Endothelial cell of umbilical vein (primary cell): ENCODE measurements around the gene RBMS1. TPM values are rescaled to one million over a fixed set of nuclear protein-coding genes. Genes with fewer than 3 reads are reported as not detected.
A peak's percentile ranks its signal among the peaks of the same experiment; 100 is the strongest.

ENCODE experiments used
- BruUV-seq: library from RNA; stranded (reverse); fragments of 400-500 nt; replicated peaks from 2 replicates; lab custom pipeline; 2021; lab: Mats Ljungman, UMichigan
- CTCF ChIA-PET: fragments of 300-600, 350-600 bp; sonication (Branson Sonifier 250); formaldehyde crosslinking; loops from one replicate; lab custom pipeline; 2021; ENCODE audit warnings: antibody characterized with exemption, inconsistent platforms; lab: Charles Lee
- POLR2A ChIA-PET: fragments of 300-600, 350-600 bp; sonication (Branson Sonifier 250); formaldehyde crosslinking; loops from one replicate; lab custom pipeline; 2021; ENCODE audit warnings: antibody characterized with exemption, inconsistent platforms; lab: Charles Lee
- DNase-seq: peaks from one replicate; pipeline ENCODE4 v3.0.0-alpha.2; 2011; ENCODE audit warnings: low read depth, low spot score
- FAIRE-seq: peaks from 2 replicates; lab custom pipeline; 2011; peaks lifted over from hg19 to GRCh38; lab: Jason Lieb, UNC
- H2AFZ ChIP-seq: 2 replicates; pipeline ENCODE4 v1.6.0; 2012; ENCODE audit warnings: low read depth, low read length, control low read depth, inconsistent platforms
- H3K27ac ChIP-seq: 2 replicates; pipeline ENCODE4 v1.5.1; 2011; ENCODE audit warnings: low read depth, mild to moderate bottlenecking, control low read depth, low read length, moderate library complexity; ENCODE audit not compliant: insufficient read depth
- H3K27me3 ChIP-seq, 2 experiments: 2 replicates each; pipeline versions ENCODE4 v1.6.0 to v1.6.1; 2011; ENCODE audit warnings: low read length in 2 of 2, mixed read lengths in 1 of 2; ENCODE audit not compliant: control insufficient read depth in 2 of 2, insufficient read depth in 2 of 2
- H3K36me3 ChIP-seq, 2 experiments: 2 replicates in 1 of 2; 3 replicates in 1 of 2; pipeline ENCODE4 v1.5.1; 2011; ENCODE audit warnings: low read length in 2 of 2, mild to moderate bottlenecking in 1 of 2, moderate library complexity in 1 of 2; ENCODE audit not compliant: control insufficient read depth in 2 of 2, insufficient read depth in 2 of 2; ENCODE audit errors: extremely low read depth in 1 of 2
- H3K4me1 ChIP-seq: 3 replicates; pipeline ENCODE4 v1.5.1; 2011; ENCODE audit warnings: mild to moderate bottlenecking, low read length; ENCODE audit not compliant: control insufficient read depth, insufficient read depth; ENCODE audit errors: extremely low read depth
- H3K4me2 ChIP-seq: 2 replicates; pipeline ENCODE4 v1.6.1; 2011; ENCODE audit warnings: low read length, control low read depth, mixed read lengths; ENCODE audit not compliant: insufficient read depth
- H3K4me3 ChIP-seq, 3 experiments: fragments of 200-600 bp in 1 of 3; sonication (generic), shearing (Covaris generic) in 1 of 3; replicated peaks in 1 of 3; 2 replicates each; pipeline ENCODE4 v1.5.1; 2011 to 2016; ENCODE audit warnings: control low read depth in 3 of 3, low read length in 3 of 3, mild to moderate bottlenecking in 2 of 3, inconsistent platforms in 1 of 3, low read depth in 1 of 3, moderate library complexity in 1 of 3; ENCODE audit not compliant: insufficient read depth in 1 of 3
- H3K79me2 ChIP-seq: 2 replicates; pipeline ENCODE4 v1.6.0; 2012; ENCODE audit warnings: low read length, inconsistent platforms; ENCODE audit not compliant: control insufficient read depth, insufficient read depth
- H3K9ac ChIP-seq: replicated peaks from 2 replicates; pipeline ENCODE3; 2011; ENCODE audit warnings: low read length, control low read depth; ENCODE audit not compliant: insufficient read depth; ENCODE audit errors: extremely low read depth
- H3K9me1 ChIP-seq: replicated peaks from 3 replicates; pipeline ENCODE4 v1.6.0; 2011; ENCODE audit warnings: mild to moderate bottlenecking, low read length; ENCODE audit not compliant: control insufficient read depth, insufficient read depth; ENCODE audit errors: extremely low read depth
- H3K9me3 ChIP-seq: replicated peaks from 2 replicates; pipeline ENCODE4 v1.5.1; 2012; ENCODE audit warnings: low read length, inconsistent platforms; ENCODE audit not compliant: control insufficient read depth, insufficient read depth
- H4K20me1 ChIP-seq: replicated peaks from 2 replicates; pipeline ENCODE3; 2011; ENCODE audit warnings: mild to moderate bottlenecking, low read length; ENCODE audit not compliant: control insufficient read depth, insufficient read depth; ENCODE audit errors: extremely low read depth
- CTCF ChIP-seq, 2 donors: IDR thresholded peaks; 1 replicate in 1 of 2; 2 replicates in 1 of 2; pipeline ENCODE4 v1.5.1; 2011; ENCODE audit warnings: low read length in 2 of 2, mild to moderate bottlenecking in 2 of 2, moderate library complexity in 2 of 2, control low read depth in 1 of 2, inconsistent platforms in 1 of 2, low read depth in 1 of 2; ENCODE audit not compliant: insufficient read depth in 1 of 2; ENCODE audit errors: extremely low read depth in 1 of 2
- EZH2 ChIP-seq: IDR thresholded peaks from 2 replicates; pipeline ENCODE4 v1.6.1; 2012; ENCODE audit warnings: borderline replicate concordance, low read depth, mild to moderate bottlenecking, moderate library complexity, low read length, inconsistent platforms; ENCODE audit not compliant: severe bottlenecking
- FOS ChIP-seq: IDR thresholded peaks from 2 replicates; pipeline ENCODE4 v1.6.1; 2011; ENCODE audit warnings: mild to moderate bottlenecking, low read length, moderate library complexity, borderline replicate concordance; ENCODE audit not compliant: insufficient read depth
- GATA2 ChIP-seq: IDR thresholded peaks from 2 replicates; pipeline ENCODE4 v1.7.0; 2011; ENCODE audit warnings: low read depth, mild to moderate bottlenecking, moderate library complexity, mixed read lengths, low read length; ENCODE audit not compliant: insufficient read length, insufficient read depth
- JUN ChIP-seq: IDR thresholded peaks from 2 replicates; pipeline ENCODE4 v1.6.1; 2011; ENCODE audit warnings: borderline replicate concordance, low read depth; ENCODE audit not compliant: insufficient read length, insufficient read depth
- MAX ChIP-seq: IDR thresholded peaks from 2 replicates; pipeline ENCODE4 v1.6.1; 2011; ENCODE audit not compliant: insufficient read depth, insufficient read length
- MYC ChIP-seq: IDR thresholded peaks from one replicate; pipeline ENCODE4 v1.6.1; 2011; ENCODE audit warnings: mild to moderate bottlenecking, low read depth, low read length
- POLR2AphosphoS5 ChIP-seq: IDR thresholded peaks from 2 replicates; pipeline ENCODE4 v1.6.1; 2012; ENCODE audit warnings: low read depth, mild to moderate bottlenecking, control low read depth, low read length, moderate library complexity; ENCODE audit not compliant: insufficient read depth
- dilution Hi-C: fragments of 300-500 bp; cut with MboI; formaldehyde crosslinking; loops from one replicate; pipeline ENCODE4 v1.15.0; 2019; ENCODE audit warnings: low sequenced_read_pairs; ENCODE audit not compliant: extremely low pct_ligation_motif_present
- intact Hi-C: fragments of 100-400 bp; cut with micrococcal nuclease; formaldehyde crosslinking; loops from one replicate; pipeline ENCODE4 v1.10.0; 2022
- polyA plus RNA-seq, 4 experiments: library from polyadenylated mRNA; depleted of rRNA in 3 of 4; stranded (reverse) in 3 of 4; unstranded in 1 of 4; fragments of >200 nt; gene quantifications; 2 replicates each; pipeline versions ENCODE4 v1.2.1 to v1.2.3, GENCODE V29; 2011 to 2012; ENCODE audit warnings: missing spikeins in 1 of 4
- total RNA-seq: library from RNA; stranded (reverse); gene quantifications from 2 replicates; pipeline ENCODE4 v1.2.3, GENCODE V29; 2021

Gene RBMS1
- total and polyA plus RNA-seq, 2 donors (not counting 3 experiments of a cell fraction or from before 2014, with no cell fraction given), result 60.0 to 93.3 TPM

GRCh38 chr2:160353166-160353565 is 140.4 kb downstream of the RBMS1 start:
- intact Hi-C loops, result no loop called here
- H3K79me2 ChIP-seq, result peaks cover 94% of the 10 kb centered on the region
- no peak for TF ChIP-seq FOS
- no peak for TF ChIP-seq POLR2AphosphoS5
- TF ChIP-seq EZH2, result no peak
- no peak for TF ChIP-seq MYC
- peak; percentile 28 to 31 for TF ChIP-seq CTCF (IDR thresholded peaks at IDR 0.05; ENCODE audit: extremely low read depth in 1 of 2, insufficient read depth in 1 of 2, low read depth in 1 of 2, low read length in 2 of 2)
- dilution Hi-C loops, result no loop called here
- peak; percentile 38 for DNase-seq
- CTCF ChIA-PET, result interaction anchor here (0.6 to 3.3 kb wide), 22 partner anchors 9 to 711 kb away, joined by 3 to 28 read pairs (median 4); no protein-coding TSS in a partner anchor
- H3K4me2 ChIP-seq, result no peak overlapping the region
- peaks cover 0 to 4% of the 10 kb centered on the region in 2 experiments for H3K36me3 ChIP-seq
- H3K4me3 ChIP-seq, result no peak overlapping the region
- H3K9me3 ChIP-seq, result no peaks in the 10 kb centered on the region
- H3K27me3 ChIP-seq, result no peaks in the 10 kb centered on the region
- BruUV-seq, result no TSS peak
- no peak for FAIRE-seq
- H3K27ac ChIP-seq, result no peak overlapping the region
- no peaks in the 10 kb centered on the region for H3K9me1 ChIP-seq
- no peak overlapping the region for H2AFZ ChIP-seq
- peaks cover 4% of the 10 kb centered on the region for H4K20me1 ChIP-seq
- POLR2A ChIA-PET, result no interaction called here
- H3K9ac ChIP-seq, result no peak overlapping the region
- H3K4me1 ChIP-seq, result peaks cover 3% of the 10 kb centered on the region

- Histone ChIP-seq H3K36me3 (peaks cover 0 to 2% of the 10 kb centered on the region in 2 experiments), H3K4me1 (peaks cover 3% of the 10 kb centered on the region), H3K4me2 (no peak overlapping the region), H3K27ac (no peak overlapping the region), H3K79me2 (peaks cover 94% of the 10 kb centered on the region), H3K27me3 (no peaks in the 10 kb centered on the region), H3K4me3 (no peak overlapping the region), H3K9ac (no peak overlapping the region), H3K9me3 (no peaks in the 10 kb centered on the region), H4K20me1 (peaks cover 4% of the 10 kb centered on the region), H3K9me1 (no peaks in the 10 kb centered on the region), H2AFZ (no peak overlapping the region)
- FAIRE-seq (no peak), DNase-seq (no peak)
- intact Hi-C loops, result no loop called here
- ChIA-PET POLR2A (no interaction called here), CTCF (interaction anchor here (0.8 to 3.3 kb wide), 9 partner anchors 8 to 641 kb away, joined by 3 to 28 read pairs (median 9); no protein-coding TSS in a partner anchor)
- no TSS peak for BruUV-seq
- dilution Hi-C loops, result no loop called here
- TF ChIP-seq MAX, result no peak
- TF ChIP-seq POLR2AphosphoS5, result no peak
- no peak for TF ChIP-seq CTCF (IDR thresholded peaks at IDR 0.05; ENCODE audit: extremely low read depth in 1 of 2, insufficient read depth in 1 of 2, low read depth in 1 of 2, low read length in 2 of 2)
- TF ChIP-seq JUN, result peak; percentile 2
- TF ChIP-seq GATA2, result no peak
- TF ChIP-seq FOS, result no peak
Measured at GRCh38 chr2:160352500-160352899, 141.1 kb downstream of the RBMS1 start.
